Fibroblast of skin of left biceps (primary cell): ENCODE results near the gene SDHB.

Experiments
- DNase-seq, 2 experiments: peaks; one replicate each; pipeline ENCODE4 v3.0.0-alpha.2; 2013; ENCODE audit warnings: low read depth in 2 of 2

The SDHB gene

DNA sequence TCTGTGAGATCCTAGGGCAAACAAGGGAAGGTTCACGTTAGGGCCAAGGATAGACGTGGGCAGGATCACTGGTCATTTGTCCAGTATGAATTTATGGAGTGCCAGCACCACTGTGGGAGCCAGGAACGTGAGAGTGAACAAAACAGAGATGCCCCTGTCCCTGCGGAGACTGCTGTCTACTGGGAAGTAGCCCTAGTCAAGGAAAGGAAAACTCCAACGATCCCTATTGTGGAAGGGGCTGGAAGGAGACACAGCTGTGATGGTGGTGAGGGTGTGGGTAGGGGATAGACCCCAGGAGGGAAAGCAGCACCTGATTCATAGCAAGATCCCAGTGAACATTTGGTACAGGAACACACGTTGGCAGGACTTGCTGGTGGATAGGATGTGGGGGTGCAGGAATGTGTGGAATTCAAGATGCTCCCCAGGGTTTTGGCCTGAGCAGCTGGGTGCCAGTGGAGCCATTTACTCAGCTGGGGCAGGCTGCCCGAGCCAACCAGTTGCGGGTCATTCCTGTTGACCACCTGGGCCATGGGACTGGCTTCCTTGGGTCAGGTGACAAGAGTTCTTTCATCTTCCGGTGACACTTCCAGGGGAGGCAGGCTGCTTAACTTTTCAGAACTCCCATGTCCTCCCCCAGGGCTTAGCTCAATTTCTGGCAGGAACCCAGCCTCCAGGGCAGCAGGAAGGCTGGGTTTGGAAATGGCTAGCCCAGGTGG is 40.9 kb downstream of the SDHB start:
- DNase-seq: no peak

DNA sequence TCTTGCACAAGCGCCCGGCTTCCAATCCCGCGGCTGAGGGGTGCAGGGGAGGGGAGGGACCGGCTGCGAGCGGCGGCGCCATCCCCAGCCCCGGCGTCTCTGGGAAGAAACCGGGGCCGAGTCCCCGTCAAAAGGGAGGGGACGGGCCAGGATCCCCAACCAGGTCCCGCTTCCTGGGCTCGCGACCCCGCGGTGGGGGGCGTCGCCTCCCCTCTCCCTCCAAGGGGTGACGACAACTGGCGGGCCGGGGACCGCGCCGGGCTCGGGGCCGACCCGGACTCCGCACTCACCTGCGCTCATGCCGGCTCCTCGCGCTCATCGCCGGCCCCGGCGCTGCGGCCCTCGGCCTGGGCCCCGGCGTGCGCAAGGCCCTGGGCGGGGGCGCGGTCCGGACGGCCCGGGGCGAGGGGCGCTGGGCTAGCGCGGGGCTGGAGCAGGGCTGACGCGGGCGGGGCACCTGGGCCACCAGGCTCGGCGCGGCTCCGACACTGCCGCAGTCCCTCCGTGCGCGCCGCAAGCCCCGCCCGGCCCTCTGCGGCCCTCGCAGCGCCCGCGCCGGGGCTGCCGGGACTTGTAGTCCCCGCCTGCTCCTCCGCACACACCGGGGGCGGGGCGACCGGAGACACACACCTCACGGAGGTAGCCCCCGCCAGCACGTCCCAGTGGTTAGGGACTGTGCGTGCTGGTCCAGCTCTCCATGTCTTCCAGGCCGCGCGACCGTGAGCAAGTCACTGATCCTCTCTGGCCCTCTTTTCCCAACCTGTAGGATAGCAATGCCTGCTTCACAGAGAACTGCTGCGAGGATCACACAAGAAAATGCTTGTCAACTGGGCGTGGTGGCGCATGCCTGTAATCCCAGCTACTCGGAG is 42.2 kb downstream of the SDHB start, which contains the start of gene ATP13A2:
Gene ATP13A2, minus strand, starts transcription at position 490 of the 869 bp plus-strand sequence. Its CDS starts 190 bp downstream, at position 300.
- DNase-seq: peak in 1 of 2 experiments; percentile 13

DNA sequence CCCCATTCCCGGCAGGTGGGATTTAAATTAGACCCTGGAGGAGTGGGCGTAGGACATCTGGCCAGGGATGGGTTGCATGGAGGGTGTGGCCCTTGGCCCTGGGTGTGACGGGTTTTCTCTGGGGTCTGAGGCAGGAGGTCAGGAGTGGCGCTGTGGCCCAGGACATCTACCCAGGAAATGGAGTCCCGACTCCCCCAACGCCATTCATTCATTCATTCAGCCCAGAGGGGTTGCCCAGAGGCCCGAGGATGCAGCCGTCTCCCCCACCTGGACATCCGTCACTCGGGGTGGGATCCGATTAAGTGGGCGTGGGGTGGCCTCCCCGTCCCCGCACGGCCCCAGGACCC is 42.8 kb downstream of the SDHB start:
- DNase-seq: no peak

DNA sequence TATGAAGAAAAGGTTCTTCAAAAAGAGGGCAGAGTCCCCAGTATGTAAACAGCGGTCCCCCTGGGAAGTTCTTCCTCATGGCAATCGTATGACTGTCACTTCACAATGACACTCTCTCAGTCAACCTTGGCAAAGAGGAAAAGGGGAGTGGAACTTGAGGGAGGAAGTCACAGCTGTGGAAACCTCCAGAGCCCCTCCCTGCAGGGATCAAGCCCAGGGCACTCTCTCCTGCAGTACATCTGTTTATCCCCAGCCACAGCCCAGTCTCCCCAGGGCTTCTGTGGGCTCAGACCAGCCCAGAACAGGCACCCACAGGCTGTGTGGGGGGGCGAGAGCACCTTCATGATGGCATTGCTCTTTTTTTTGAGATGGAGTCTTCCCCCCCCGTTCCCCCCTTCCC is 44.1 kb downstream of the SDHB start:
- DNase-seq: no peak

DNA sequence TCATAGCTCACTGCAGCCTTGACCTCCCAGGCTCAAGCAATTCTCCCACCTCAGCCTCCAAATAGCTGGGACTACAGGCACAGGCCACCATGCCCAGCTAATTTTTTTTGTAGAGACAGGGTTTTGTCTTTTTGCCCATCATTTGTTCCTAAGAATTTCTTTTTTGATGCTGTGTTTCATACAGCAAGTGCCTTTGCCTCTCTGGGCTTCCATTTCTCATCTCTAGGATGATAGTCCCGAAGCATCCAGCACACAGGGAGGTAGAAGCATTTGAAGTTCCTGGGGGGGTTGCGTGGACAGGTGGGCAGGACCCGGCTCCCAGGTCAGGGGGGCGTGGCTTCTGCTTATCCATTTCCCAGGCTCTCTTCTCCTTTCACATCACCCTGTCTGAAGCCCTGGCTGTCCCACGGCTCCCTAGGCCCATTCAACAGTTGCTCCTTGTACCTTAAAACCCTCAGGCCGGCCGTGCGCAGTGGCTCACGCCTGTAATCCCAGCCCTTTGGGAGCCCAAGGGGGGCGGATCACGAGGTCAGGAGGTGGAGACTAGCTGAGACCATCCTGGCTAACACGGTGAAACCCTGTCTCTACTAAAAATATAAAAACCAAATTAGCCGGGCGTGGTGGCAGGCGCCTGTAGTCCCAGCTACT is 45.5 kb downstream of the SDHB start:
- no peak for DNase-seq

DNA sequence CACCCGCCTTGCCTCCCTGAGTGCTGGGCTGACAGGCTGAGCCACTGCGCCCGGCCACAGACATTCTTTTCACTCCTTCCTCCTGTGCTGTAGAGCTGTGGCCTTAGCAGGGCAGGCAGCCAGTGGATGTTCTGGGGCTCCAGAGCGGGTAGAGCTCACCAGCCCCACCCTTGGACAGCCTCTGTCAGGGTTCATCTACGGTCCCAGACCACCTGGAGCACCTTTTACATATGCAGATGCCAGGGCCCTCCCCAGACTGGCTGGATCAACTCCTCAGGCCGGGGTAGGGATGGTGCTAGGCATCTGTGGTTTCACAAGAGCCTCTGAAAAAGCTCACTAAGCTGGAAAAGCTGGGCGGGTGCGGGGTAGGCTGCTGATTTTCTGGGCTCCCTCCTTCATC is 46.7 kb downstream of the SDHB start:
- no peak for DNase-seq

DNA sequence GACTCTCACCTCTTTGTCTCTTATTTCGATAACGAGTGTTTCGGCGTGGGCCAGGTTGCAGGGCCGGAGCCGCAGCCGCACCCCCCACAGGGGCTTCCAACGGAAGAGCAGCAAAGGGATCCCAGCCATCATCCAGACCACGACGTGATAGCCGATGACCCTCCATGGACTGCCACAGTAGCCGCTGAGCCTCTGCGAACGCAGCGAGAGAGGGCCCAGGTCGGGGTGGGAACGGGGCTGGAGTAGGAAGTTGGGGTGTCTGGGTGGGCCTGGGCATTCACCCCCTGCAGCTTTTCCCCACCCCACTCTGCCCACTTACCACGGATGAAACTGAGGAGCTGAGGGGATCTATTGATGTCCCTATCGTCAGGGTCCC is 48.5 kb downstream of the SDHB start:
- no peak for DNase-seq

DNA sequence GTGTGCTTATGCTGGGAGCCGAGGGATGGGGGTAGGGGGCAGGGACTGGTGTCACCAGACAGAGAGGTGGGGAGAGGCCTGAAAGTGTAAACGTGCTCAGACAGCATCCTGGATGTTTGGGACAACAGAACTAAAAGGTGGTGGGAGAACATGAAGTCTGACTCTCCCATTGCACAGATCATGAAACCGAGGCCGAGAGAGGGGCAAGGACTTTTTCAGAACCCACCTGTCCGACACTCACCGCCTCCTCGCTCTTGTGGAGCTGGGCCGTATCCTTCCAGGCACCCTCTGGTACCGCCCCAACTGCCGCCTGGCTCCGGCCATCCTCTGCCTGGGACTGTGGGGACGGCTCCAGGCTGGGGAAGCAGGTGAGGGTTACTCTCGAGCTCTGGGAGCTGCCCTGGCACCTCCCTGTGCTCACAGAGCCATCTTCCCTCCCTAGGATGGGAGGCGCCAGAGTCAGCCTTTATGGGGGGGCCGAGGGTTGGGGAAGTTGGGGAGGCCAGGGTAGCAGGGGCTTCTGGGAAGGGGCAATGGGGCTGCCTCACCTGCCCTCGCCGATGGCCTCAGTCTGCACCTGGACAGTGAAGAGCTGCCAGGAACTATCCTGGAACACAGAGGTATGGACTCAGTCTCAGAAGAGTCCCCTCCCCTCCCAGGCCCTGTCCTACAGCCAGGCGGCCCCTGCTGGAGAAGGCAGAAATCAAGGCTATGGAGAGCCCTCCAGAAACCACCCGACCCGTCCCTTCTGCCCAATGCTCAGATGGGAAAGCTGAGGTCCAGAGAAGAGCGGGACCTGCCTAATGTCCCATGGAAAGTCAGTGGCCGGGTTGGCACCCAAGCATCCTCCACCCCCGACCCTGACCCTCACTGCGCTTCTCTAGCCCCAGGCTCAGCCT is 49.1 kb downstream of the SDHB start:
- no peak for DNase-seq

DNA sequence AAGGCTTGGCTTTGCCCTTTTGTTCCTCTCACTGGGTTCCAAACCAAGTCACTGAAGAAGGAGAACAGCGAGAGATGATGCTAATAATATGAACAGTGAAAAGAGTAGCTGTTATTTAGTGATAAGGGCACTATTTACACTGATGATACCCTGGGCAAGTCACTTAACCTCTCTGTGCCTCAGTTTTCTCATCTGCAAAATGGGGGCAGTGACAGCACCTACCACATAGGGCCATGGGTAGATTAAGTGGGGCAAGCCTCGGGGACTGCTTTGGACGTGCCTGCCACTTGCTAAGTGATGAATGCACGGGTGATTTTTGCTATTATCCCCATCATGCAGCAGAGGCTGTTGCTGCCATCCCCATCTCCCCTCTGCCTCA is 51.3 kb downstream of the SDHB start:
- no peak for DNase-seq

DNA sequence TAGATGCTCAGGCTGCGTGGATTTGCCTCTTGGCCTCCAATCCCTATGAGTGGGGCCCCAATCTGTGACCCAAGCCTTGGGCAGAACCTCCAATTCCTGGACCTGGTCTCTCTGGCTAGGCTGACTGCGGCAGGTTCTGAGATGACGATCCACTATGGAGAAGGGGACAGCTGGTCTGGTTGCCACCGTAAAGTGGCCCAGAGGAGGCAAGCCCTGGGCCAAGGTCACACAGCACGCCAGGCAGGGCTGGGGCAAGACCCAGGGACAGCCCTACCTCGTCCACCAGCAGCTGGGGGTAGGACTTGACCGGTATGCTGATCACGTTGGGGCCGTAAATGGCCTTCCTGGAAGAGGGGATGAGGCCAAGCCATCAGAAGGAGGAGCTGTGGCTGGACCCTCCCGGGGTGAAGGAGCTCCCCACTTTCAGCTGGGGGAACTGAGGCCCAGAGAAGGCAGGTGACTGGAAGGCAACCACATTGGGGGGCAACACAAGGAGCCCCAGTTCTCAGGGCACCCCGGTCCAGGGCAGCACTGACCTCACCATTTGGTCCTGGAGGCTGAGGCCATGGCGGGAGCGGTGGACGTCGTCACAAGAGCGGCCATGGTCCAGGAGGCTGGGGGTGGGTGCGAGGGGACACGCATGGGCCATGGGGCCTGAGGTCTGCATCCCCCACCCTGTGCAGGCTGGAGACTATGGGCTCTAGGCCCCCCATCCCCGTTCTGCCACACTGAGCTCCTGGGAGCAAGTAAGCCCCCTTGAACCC is 51.9 kb downstream of the SDHB start:
- no peak for DNase-seq

DNA sequence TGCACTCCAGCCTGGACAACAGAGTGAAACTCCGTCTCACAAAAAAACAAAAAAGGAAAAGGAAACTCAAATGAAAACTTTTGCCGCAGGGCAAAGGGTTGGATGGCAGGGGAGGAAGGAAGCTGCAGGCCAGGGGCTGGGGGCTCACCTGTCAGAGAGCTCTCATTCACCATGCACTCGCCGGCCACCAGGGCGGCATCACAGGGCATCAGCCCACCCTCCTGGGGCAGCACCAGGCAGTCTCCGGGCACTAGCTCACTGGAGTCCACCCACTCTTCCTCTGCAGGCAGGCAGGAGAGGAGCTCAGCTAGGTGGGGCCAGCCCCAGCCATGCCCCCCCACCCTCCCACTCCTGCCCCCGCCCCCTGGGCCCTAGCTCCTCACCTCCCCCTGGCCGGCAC is 54.0 kb downstream of the SDHB start:
- DNase-seq: no peak

DNA sequence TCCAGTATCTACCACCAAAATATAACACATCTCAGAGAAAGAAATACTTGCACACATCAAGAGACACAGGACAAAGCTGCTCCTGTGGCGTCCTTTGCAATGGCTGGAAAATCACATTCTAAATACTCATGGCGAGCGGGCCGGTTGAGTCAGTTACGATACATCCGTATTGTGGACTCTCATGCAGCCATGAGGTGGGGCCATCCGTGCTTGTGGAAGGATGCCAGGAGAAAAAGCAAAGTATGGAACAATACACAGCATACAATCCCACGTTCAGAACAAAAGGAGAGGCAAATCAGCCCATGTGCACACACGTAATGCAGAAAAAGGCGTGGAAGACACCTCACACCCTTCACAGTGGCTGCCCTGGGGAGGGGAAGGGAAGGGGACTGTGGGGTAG is 55.2 kb downstream of the SDHB start:
- DNase-seq: no peak

DNA sequence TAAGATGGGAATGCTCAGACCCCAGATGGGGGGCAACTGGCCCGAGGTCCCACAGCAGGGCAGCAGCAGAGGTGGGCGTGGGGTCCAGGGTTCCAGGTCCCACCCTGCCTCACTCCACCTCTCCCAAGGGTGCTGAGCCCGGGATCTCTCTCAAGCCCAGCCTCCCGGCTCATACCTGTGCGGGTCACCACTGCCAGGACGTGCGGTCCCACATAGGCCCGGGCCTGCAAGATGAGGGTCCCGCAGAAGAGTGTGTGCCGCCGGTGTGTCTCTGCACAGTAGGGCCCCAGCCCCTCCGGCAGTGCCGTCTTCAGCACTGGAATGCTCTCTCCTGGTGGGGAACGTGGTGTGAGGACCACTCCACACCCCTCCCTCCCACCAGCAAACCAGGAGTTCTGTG is 57.0 kb downstream of the SDHB start:
- no peak for DNase-seq

DNA sequence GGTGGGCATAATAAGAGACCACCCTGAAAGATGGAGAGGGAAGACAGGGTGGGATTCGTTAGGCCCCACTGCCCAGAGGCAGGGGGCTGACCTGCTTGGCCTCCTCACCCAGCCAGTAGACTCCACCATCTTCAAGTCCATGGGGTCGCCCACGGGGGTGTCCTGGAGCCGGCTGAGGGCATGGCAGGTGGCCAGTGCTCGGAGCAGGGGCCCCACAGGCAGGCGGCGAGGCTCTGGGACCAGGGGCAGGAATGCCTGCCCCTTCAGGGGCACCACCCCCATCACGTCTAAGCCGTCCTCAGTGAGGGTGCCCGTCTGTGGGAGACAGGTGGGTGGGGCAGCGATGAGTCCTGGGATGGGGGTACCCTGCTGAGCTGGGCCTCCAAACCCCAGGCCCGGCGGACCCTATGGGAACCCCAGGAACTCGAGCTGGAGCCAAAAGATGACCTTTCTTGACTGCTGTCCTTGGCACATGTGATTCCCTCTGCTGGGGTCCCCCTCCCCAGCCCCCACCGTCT is 60.3 kb downstream of the SDHB start:
- no peak for DNase-seq

DNA sequence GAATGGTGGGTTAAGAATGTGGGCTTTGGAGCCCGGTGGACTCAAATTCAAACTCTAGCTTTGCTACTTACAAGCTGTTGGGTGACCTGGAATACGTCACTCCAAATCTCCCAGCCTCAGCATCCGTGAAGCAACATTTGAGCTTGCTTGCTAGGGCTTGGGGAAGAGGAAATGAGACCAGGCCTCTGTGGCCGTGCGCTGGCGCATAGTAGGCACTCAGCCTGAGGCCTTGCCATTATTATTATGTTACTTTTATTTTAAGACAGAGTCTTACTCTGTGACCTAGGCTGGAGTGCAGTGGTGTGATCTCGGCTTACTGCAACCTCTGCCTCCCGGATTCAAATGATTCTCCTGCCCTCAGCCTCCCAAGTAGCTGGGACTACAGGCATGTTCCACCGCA is 61.2 kb downstream of the SDHB start:
- DNase-seq: no peak

DNA sequence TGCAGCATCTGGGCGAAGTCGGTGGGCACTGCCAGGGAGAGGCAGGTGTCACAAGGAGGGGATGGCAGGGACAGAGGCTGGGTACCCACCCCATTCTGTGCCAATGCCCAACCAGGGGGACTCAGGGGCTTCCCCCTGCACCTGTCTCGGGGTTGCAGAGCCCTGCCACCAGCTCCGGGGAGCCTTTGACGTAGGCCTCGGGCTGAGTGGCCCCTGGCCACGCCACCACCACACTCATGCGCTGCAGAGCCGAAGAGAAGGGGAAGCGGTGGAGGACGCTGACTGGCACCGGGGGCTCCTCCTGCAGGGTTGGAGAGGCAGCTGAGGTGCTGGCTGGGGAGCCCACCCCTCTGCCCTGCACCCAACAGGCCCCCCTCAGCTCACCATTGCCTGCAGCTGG is 61.7 kb downstream of the SDHB start:
- no peak for DNase-seq

DNA sequence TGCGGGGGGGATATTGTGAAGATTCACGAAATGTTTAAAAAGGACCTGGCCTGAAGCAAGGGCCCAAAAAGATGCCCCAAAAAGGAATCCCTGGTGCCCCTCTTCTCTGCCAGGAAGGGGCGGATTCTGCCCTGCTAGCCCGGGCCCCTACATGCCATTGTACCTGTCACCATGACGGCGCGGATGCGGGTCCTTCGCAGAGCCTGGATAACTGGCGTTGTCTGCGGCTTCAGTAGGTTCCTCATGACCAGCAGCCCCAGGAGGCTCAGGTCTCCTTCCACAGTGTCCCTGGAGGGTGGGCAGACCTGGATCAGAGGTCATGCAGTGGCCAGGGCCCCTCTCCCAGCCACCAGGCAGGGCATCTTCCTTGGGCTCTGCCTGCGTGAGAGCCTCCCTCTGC is 62.3 kb downstream of the SDHB start:
- DNase-seq: no peak

DNA sequence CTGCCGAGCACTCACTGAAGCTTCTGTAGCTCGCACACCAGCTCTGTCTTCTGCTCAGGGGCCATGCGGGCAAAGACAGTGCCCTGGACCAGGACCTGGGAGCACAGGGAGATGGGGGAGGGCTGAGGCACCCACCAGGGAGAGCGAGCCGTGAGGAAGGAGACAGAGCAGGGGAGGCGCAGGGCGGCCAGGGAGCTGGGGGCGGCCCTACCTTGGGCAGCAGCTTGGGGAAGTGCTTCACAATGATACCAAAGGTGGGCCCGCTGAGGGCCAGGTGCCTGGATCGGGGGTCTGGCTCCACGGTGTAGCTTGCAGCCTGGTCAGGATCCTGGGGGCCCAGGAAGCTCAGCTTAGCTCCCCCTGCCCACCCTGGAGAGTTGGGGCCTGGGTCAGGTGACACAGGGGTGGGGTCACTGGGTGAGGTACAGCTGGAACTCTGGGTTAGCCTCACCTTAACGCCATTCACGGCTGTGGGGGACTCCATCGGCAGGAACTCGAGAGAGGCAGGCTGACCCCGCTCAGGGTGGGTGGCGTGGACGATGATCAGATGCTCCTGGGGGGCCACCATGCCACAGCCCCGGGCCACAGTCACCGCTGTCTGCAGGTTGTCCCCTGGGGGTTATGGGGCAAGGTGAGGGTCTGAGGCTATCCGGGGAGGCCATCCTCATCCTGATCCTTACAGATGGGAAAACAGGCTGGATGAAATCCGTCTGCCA is 64.0 kb downstream of the SDHB start:
- DNase-seq: no peak

DNA sequence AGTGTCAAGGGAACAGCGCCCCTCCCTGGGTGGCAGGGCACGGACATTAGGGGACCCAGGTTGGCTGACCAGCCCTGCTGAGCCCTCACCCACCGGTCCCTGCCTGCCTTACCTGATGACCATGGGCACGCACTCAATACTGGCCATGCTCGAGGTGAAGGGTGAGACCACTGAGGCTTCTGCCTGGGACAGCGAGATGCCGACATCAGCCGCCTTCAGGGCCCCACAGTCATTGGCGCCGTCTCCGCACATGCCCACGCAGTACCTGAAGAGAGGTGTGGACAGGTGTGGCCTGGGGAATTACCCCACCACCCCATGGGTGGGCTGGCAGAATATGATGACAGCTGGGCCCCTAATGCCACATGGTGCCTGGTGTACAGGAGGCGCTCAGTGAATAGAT is 65.6 kb downstream of the SDHB start:
- DNase-seq: no peak

DNA sequence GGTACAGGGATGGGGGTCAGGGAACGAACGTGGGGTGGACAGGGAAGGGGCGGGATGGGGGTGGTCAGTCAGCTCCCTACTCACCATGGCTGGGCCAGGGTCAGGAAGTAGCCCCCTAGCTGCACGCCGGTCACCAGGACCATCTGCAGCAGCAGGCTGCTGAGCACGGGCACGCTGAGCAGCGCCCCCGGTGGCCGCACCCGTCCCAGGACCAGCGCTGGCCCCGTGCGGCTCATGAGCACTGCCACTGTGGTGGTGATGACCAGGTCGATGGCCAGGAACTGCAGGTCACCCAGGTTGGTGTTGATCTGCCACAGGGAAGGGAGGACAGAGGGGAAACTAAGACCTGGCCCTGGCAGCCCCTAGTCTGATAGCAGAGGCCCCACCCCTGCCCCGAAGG is 66.9 kb downstream of the SDHB start:
- DNase-seq: no peak
